Trophoblast cell (in vitro differentiated cells and primary cell): ENCODE results near the gene SLC13A3.

Source experiments
- DNase-seq, 2 donors: peaks; one replicate each; pipeline ENCODE4 v3.0.0-alpha.2; 2016
- H2AFZ ChIP-seq: 2 replicates; pipeline ENCODE4 v1.6.1; 2013; ENCODE audit warnings: low read length, moderate library complexity, mild to moderate bottlenecking; ENCODE audit not compliant: insufficient read depth, poor library complexity
- H2AK5ac ChIP-seq: 2 replicates; pipeline ENCODE4 v1.6.1; 2013; ENCODE audit warnings: mild to moderate bottlenecking, low read length
- H2BK120ac ChIP-seq: 2 replicates; pipeline ENCODE4 v1.6.1; 2013; ENCODE audit warnings: low read length, mild to moderate bottlenecking, moderate library complexity; ENCODE audit not compliant: insufficient read depth, poor library complexity
- H2BK12ac ChIP-seq: 2 replicates; pipeline ENCODE4 v1.6.1; 2013; ENCODE audit warnings: mild to moderate bottlenecking, low read length, moderate library complexity
- H2BK5ac ChIP-seq: 2 replicates; pipeline ENCODE4 v1.6.1; 2013; ENCODE audit warnings: low read length, low read depth, moderate library complexity, mild to moderate bottlenecking; ENCODE audit not compliant: poor library complexity
- H3K14ac ChIP-seq: 2 replicates; pipeline ENCODE4 v1.6.1; 2013; ENCODE audit warnings: mild to moderate bottlenecking, low read length
- H3K18ac ChIP-seq: 2 replicates; pipeline ENCODE4 v1.6.1; 2013; ENCODE audit warnings: mild to moderate bottlenecking, low read length
- H3K23ac ChIP-seq: 2 replicates; pipeline ENCODE4 v1.6.1; 2013; ENCODE audit warnings: low read length
- H3K27ac ChIP-seq: 2 replicates; pipeline ENCODE4 v1.5.1; 2013; ENCODE audit warnings: low read depth, mild to moderate bottlenecking, inconsistent platforms, low read length, moderate library complexity
- H3K27me3 ChIP-seq: 2 replicates; pipeline ENCODE4 v1.6.1; 2013; ENCODE audit warnings: inconsistent platforms, mild to moderate bottlenecking, low read length, moderate library complexity; ENCODE audit not compliant: insufficient read depth
- H3K36me3 ChIP-seq, 2 experiments: 1 replicate in 1 of 2; 2 replicates in 1 of 2; pipeline ENCODE4 v1.6.1; 2013; ENCODE audit warnings: low read length in 2 of 2, mild to moderate bottlenecking in 2 of 2, moderate library complexity in 1 of 2; ENCODE audit not compliant: insufficient read depth in 2 of 2, control insufficient read depth in 1 of 2
- H3K4ac ChIP-seq: 2 replicates; pipeline ENCODE4 v1.6.1; 2013; ENCODE audit warnings: low read depth, mild to moderate bottlenecking, low read length, moderate library complexity
- H3K4me1 ChIP-seq, 2 experiments: 1 replicate in 1 of 2; 2 replicates in 1 of 2; pipeline ENCODE4 v1.6.1; 2013; ENCODE audit warnings: low read length in 2 of 2, mild to moderate bottlenecking in 2 of 2, moderate library complexity in 1 of 2; ENCODE audit not compliant: insufficient read depth in 2 of 2, control insufficient read depth in 1 of 2
- H3K4me2 ChIP-seq: 2 replicates; pipeline ENCODE4 v1.6.1; 2013; ENCODE audit warnings: inconsistent platforms, mild to moderate bottlenecking, low read length, moderate library complexity
- H3K4me3 ChIP-seq: 2 replicates; pipeline ENCODE4 v1.5.1; 2013; ENCODE audit warnings: mild to moderate bottlenecking, low read depth, low read length, inconsistent platforms
- H3K79me1 ChIP-seq: one replicate; pipeline ENCODE4 v1.6.1; 2013; ENCODE audit warnings: low read length
- H3K79me2 ChIP-seq: 2 replicates; pipeline ENCODE4 v1.6.1; 2013; ENCODE audit warnings: low read length, mild to moderate bottlenecking; ENCODE audit not compliant: control insufficient read depth, insufficient read depth, poor library complexity
- H3K9ac ChIP-seq: 2 replicates; pipeline ENCODE4 v1.6.1; 2013; ENCODE audit warnings: mild to moderate bottlenecking, low read length
- H3K9me3 ChIP-seq: 2 replicates; pipeline ENCODE4 v1.6.1; 2013; ENCODE audit warnings: low read depth, mild to moderate bottlenecking, control low read depth, inconsistent platforms, low read length; ENCODE audit not compliant: insufficient read depth
- H4K12ac ChIP-seq: 2 replicates; pipeline ENCODE4 v1.6.1; 2013; ENCODE audit warnings: low read depth, mild to moderate bottlenecking, low read length, moderate library complexity
- H4K8ac ChIP-seq: 2 replicates; pipeline ENCODE4 v1.6.1; 2013; ENCODE audit warnings: low read depth, mild to moderate bottlenecking, low read length, moderate library complexity
- H4K91ac ChIP-seq: one replicate; pipeline ENCODE4 v1.6.1; 2013; ENCODE audit warnings: low read depth, mild to moderate bottlenecking, low read length, moderate library complexity
- WGBS: extraction: QIAGEN DNeasy Blood & Tissue Kit; methylation state at CpG from one replicate; pipeline ENCODE4 v1.1.7; 2013; ENCODE audit warnings: missing lambda C conversion rate; ENCODE audit not compliant: insufficient read length, insufficient coverage; ENCODE audit errors: extremely low coverage; 5-methylcytosine and 5-hydroxymethylcytosine counted together

Gene SLC13A3

GRCh38 chr20:46587986-46588385, 63.3 kb downstream of the SLC13A3 start:
- Histone ChIP-seq H3K14ac (no peak overlapping the region), H3K27ac (no peak overlapping the region), H4K91ac (no peak overlapping the region)

GRCh38 chr20:46586724-46587123, 64.5 kb downstream of the SLC13A3 start:
- WGBS = no CpG with 5 or more reads among the region's 5 CpGs
- H3K4ac ChIP-seq = no peak overlapping the region
- H2BK12ac ChIP-seq = no peak overlapping the region
- no peak overlapping the region for H3K18ac ChIP-seq
- no peaks in the 10 kb centered on the region for H3K36me3 ChIP-seq
- H3K14ac ChIP-seq = no peak overlapping the region
- H4K91ac ChIP-seq = no peak overlapping the region
- H3K4me2 ChIP-seq = no peak overlapping the region
- H4K8ac ChIP-seq = no peak overlapping the region
- H3K27ac ChIP-seq = no peak overlapping the region
- no peak overlapping the region for H3K23ac ChIP-seq
- no peak overlapping the region for H3K9ac ChIP-seq
- no peak overlapping the region for H2BK5ac ChIP-seq
- no peak overlapping the region for H2AK5ac ChIP-seq
- no peaks in the 10 kb centered on the region for H3K9me3 ChIP-seq
- no peak overlapping the region for H3K4me3 ChIP-seq
- H3K79me1 ChIP-seq = no peaks in the 10 kb centered on the region
- no peaks in the 10 kb centered on the region for H3K4me1 ChIP-seq
- no peak overlapping the region for H4K12ac ChIP-seq
- H2BK120ac ChIP-seq = no peak overlapping the region
- H3K27me3 ChIP-seq = no peaks in the 10 kb centered on the region
- no peak for DNase-seq
- H2AFZ ChIP-seq = no peak overlapping the region
- no peaks in the 10 kb centered on the region for H3K79me2 ChIP-seq

More at GRCh38 chr20:46587986-46588385, 63.3 kb downstream of the SLC13A3 start:
- Histone ChIP-seq H2BK5ac (no peak overlapping the region), H3K9me3 (no peaks in the 10 kb centered on the region), H3K27me3 (no peaks in the 10 kb centered on the region), H2BK120ac (no peak overlapping the region), H2AK5ac (no peak overlapping the region), H3K79me2 (no peaks in the 10 kb centered on the region), H3K4me1 (no peaks in the 10 kb centered on the region), H3K79me1 (no peaks in the 10 kb centered on the region), H3K36me3 (no peaks in the 10 kb centered on the region), H3K9ac (no peak overlapping the region), H3K18ac (no peak overlapping the region), H4K12ac (no peak overlapping the region), H3K4ac (no peak overlapping the region), H3K23ac (no peak overlapping the region), H3K4me3 (no peak overlapping the region), H2AFZ (no peak overlapping the region), H3K4me2 (no peak overlapping the region), H4K8ac (no peak overlapping the region), H2BK12ac (no peak overlapping the region)
- DNase-seq = no peak
- no CpG with 5 or more reads among the region's 7 CpGs for WGBS

- Histone ChIP-seq H4K8ac (no peak overlapping the region), H3K18ac (no peak overlapping the region), H2AK5ac (no peak overlapping the region), H3K27ac (no peak overlapping the region), H3K9ac (no peak overlapping the region), H3K79me1 (no peaks in the 10 kb centered on the region), H3K23ac (no peak overlapping the region), H2BK5ac (no peak overlapping the region), H3K27me3 (no peaks in the 10 kb centered on the region), H4K91ac (no peak overlapping the region), H3K9me3 (peaks cover 4% of the 10 kb centered on the region), H2BK120ac (no peak overlapping the region), H4K12ac (no peak overlapping the region), H3K4me3 (no peak overlapping the region), H2BK12ac (no peak overlapping the region), H3K4me1 (no peaks in the 10 kb centered on the region), H3K79me2 (no peaks in the 10 kb centered on the region), H3K4ac (no peak overlapping the region), H2AFZ (no peak overlapping the region), H3K14ac (no peak overlapping the region), H3K36me3 (no peaks in the 10 kb centered on the region), H3K4me2 (no peak overlapping the region)
- no peak for DNase-seq
- no CpG with 5 or more reads among the region's 2 CpGs for WGBS
Observed at GRCh38 chr20:46584508-46584907, 66.8 kb downstream of the SLC13A3 start.

GRCh38 chr20:46583411-46584214, 67.6 kb downstream of the SLC13A3 start:
- Histone ChIP-seq H2BK5ac (no peak overlapping the region), H2BK120ac (no peak overlapping the region), H3K79me1 (no peaks in the 10 kb centered on the region), H4K8ac (no peak overlapping the region), H3K4ac (no peak overlapping the region), H3K23ac (no peak overlapping the region), H3K36me3 (no peaks in the 10 kb centered on the region), H2BK12ac (no peak overlapping the region), H2AFZ (no peak overlapping the region), H3K9me3 (peaks cover 4% of the 10 kb centered on the region), H3K9ac (no peak overlapping the region), H3K27me3 (no peaks in the 10 kb centered on the region), H3K79me2 (no peaks in the 10 kb centered on the region), H3K4me3 (no peak overlapping the region), H3K18ac (no peak overlapping the region), H3K4me1 (no peaks in the 10 kb centered on the region), H3K4me2 (no peak overlapping the region), H4K91ac (no peak overlapping the region), H2AK5ac (no peak overlapping the region), H3K14ac (no peak overlapping the region), H4K12ac (no peak overlapping the region), H3K27ac (no peak overlapping the region)
- DNase-seq = no peak
- no CpG with 5 or more reads among the region's 17 CpGs for WGBS
